Panc1 (cell line): ENCODE measurements around the gene TTLL5. TPM values are rescaled to one million over a fixed set of nuclear protein-coding genes. Genes with fewer than 3 reads are reported as not detected.

Experiments used
- ATAC-seq: fragments of 200-7000 bp; cut with Tn5 transposase; 2 replicates; pipeline ENCODE4 v1.9.1; 2020; ENCODE audit warnings: mild to moderate bottlenecking, moderate library complexity
- BruUV-seq: library from RNA; stranded (reverse); fragments of 400-500 nt; replicated peaks from 2 replicates; lab custom pipeline; 2021; lab: Mats Ljungman, UMichigan
- CTCF ChIA-PET: fragments of 300-600 bp; sonication (Branson Sonifier 250); formaldehyde crosslinking; loops from one replicate; lab custom pipeline; 2022; ENCODE audit warnings: antibody characterized with exemption; lab: Charles Lee
- POLR2A ChIA-PET: fragments of 300-600 bp; sonication (Branson Sonifier 250); formaldehyde crosslinking; loops from one replicate; lab custom pipeline; 2022; ENCODE audit warnings: antibody characterized with exemption; lab: Charles Lee
- DNase-seq: peaks from one replicate; pipeline ENCODE4 v3.0.0-alpha.2; 2010; ENCODE audit warnings: low read depth, low spot score
- H3K27ac ChIP-seq: 2 replicates; pipeline ENCODE4 v1.5.1; 2011; ENCODE audit warnings: mild to moderate bottlenecking, low read length, inconsistent platforms
- H3K27me3 ChIP-seq: fragments of 200-500 bp; sonication (Bioruptor generic); 2 replicates; pipeline ENCODE4 v1.6.0; 2014; ENCODE audit warnings: low read length, inconsistent platforms; ENCODE audit not compliant: control insufficient read depth, insufficient read depth
- H3K36me3 ChIP-seq: fragments of 200-500 bp; sonication (Bioruptor generic); 2 replicates; pipeline ENCODE4 v1.5.1; 2014; ENCODE audit warnings: inconsistent platforms, mild to moderate bottlenecking, low read length, moderate library complexity; ENCODE audit not compliant: control insufficient read depth, insufficient read depth
- H3K4me1 ChIP-seq: 2 replicates; pipeline ENCODE4 v1.5.1; 2011; ENCODE audit warnings: inconsistent platforms, mild to moderate bottlenecking, low read length, moderate library complexity; ENCODE audit not compliant: control insufficient read depth, insufficient read depth
- H3K4me3 ChIP-seq, 2 experiments: 2 replicates each; pipeline ENCODE4 v1.5.1; 2011 to 2012; ENCODE audit warnings: low read depth in 2 of 2, low read length in 2 of 2, mild to moderate bottlenecking in 2 of 2, inconsistent platforms in 1 of 2, moderate library complexity in 1 of 2
- H3K9me3 ChIP-seq: fragments of 200-500 bp; sonication (Bioruptor generic); 2 replicates; pipeline ENCODE4 v1.5.1; 2014; ENCODE audit warnings: low read depth, mild to moderate bottlenecking, inconsistent platforms, low read length, moderate library complexity; ENCODE audit not compliant: control insufficient read depth, insufficient read depth
- POLR2AphosphoS5 ChIP-seq: IDR thresholded peaks from 2 replicates; pipeline ENCODE4 v1.6.1; 2012; ENCODE audit warnings: mild to moderate bottlenecking, low read depth, low read length, moderate library complexity
- REST ChIP-seq, 2 experiments: IDR thresholded peaks; 2 replicates each; pipeline ENCODE4 v1.6.1; 2011 to 2012; ENCODE audit warnings: low read depth in 2 of 2, control low read depth in 1 of 2, low read length in 1 of 2, mild to moderate bottlenecking in 1 of 2, moderate library complexity in 1 of 2; ENCODE audit not compliant: insufficient read depth in 1 of 2
- SIN3A ChIP-seq: IDR thresholded peaks from 2 replicates; pipeline ENCODE4 v1.6.1; 2012; ENCODE audit warnings: low read depth, mild to moderate bottlenecking, low read length, moderate library complexity, borderline replicate concordance; ENCODE audit not compliant: insufficient read depth
- TCF7L2 ChIP-seq: IDR thresholded peaks from 2 replicates; pipeline ENCODE4 v1.6.1; 2011; ENCODE audit warnings: mild to moderate bottlenecking, low read depth, low read length, inconsistent platforms
- in situ Hi-C: cut with HindIII; loops from 2 replicates; pipeline ENCODE4 v1.10.0; 2016; ENCODE audit warnings: low sequenced_read_pairs, low pct_unique_long_range_greater_than_20kb
- intact Hi-C: fragments of 100-400 bp; cut with micrococcal nuclease; formaldehyde crosslinking; loops from one replicate; pipeline ENCODE4 v1.10.0; 2022; ENCODE audit not compliant: unreplicated experiment
- total RNA-seq: library from RNA; stranded (reverse); gene quantifications from one replicate; pipeline ENCODE4 v1.2.1, GENCODE V29; 2021; ENCODE audit not compliant: unreplicated experiment
- TF ChIP-seq, protein P1 (sequence below): fragments of 450-650 bp; IDR thresholded peaks from 2 replicates; pipeline ENCODE4 v1.5.1; 2017; ENCODE audit warnings: mild to moderate bottlenecking

Gene TTLL5
- total RNA-seq, 1 experiment from 2014 or later: 23.5 TPM

DNA sequence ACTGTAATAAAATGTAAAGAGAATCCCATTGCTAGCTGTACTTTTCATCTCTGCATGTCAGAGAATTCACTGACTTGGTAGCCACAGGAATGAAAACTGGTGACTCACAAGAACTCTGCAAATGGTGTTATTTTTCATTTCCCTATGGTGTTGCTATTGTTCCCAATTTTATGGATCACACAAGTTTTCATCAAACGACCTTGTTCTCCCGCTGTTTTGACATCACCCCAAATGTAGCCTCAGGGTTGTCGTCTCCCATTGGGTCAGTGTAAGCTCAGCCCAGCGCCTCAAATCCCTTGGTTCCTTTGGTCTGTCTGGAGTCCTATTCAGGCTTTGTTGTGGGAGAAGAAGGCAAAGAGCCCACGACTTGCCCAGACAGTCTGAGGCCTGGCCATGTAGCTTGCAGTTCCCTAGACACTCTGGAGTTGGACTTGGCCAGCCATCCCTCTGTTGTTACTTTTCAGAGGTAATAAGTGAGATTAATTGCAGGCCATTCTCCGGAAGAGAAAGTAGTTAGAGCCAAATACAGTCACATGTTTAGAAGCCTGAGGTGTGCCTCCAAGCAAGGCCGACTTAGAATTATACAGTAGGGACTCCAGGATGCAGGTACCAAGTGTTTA is 161.6 kb downstream of the TTLL5 start:
- no peak overlapping the region for H3K27ac ChIP-seq
- TF ChIP-seq, protein P1, sequence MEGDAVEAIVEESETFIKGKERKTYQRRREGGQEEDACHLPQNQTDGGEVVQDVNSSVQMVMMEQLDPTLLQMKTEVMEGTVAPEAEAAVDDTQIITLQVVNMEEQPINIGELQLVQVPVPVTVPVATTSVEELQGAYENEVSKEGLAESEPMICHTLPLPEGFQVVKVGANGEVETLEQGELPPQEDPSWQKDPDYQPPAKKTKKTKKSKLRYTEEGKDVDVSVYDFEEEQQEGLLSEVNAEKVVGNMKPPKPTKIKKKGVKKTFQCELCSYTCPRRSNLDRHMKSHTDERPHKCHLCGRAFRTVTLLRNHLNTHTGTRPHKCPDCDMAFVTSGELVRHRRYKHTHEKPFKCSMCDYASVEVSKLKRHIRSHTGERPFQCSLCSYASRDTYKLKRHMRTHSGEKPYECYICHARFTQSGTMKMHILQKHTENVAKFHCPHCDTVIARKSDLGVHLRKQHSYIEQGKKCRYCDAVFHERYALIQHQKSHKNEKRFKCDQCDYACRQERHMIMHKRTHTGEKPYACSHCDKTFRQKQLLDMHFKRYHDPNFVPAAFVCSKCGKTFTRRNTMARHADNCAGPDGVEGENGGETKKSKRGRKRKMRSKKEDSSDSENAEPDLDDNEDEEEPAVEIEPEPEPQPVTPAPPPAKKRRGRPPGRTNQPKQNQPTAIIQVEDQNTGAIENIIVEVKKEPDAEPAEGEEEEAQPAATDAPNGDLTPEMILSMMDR: no peak
- no peak for TF ChIP-seq POLR2AphosphoS5
- TF ChIP-seq SIN3A: no peak
- TF ChIP-seq REST (IDR thresholded peaks at IDR 0.05; ENCODE audit: insufficient read depth in 1 of 2, low read depth in 2 of 2, low read length in 1 of 2): no peak
- no peak for TF ChIP-seq TCF7L2
- H3K9me3 ChIP-seq: no peaks in the 10 kb centered on the region
- ChIA-PET CTCF (interaction anchor here (0.6 kb wide), 1 partner anchor 46 kb away, joined by 8 read pairs; no protein-coding TSS in a partner anchor), POLR2A (no interaction called here)
- no TSS peak for BruUV-seq
- in situ Hi-C loops (no loop called here), intact Hi-C loops (no loop called here)
- no peak overlapping the region for H3K4me3 ChIP-seq
- H3K27me3 ChIP-seq: no peaks in the 10 kb centered on the region
- no peaks in the 10 kb centered on the region for H3K36me3 ChIP-seq
- DNase-seq: no peak
- no peaks in the 10 kb centered on the region; the same call in 1 of the 2 replicates for H3K4me1 ChIP-seq
- no peak for ATAC-seq

- CTCF ChIA-PET: no interaction called here
These were observed 162.3 kb downstream of the TTLL5 start for GRCh38 chr14:75823334-75823733.

More at GRCh38 chr14:75823334-75823733, 162.3 kb downstream of the TTLL5 start:
- TF ChIP-seq SIN3A: no peak
- no peak for TF ChIP-seq POLR2AphosphoS5
- TF ChIP-seq TCF7L2: no peak
- TF ChIP-seq REST (IDR thresholded peaks at IDR 0.05; ENCODE audit: insufficient read depth in 1 of 2, low read depth in 2 of 2, low read length in 1 of 2): no peak
- TF ChIP-seq, protein P1: no peak
- POLR2A ChIA-PET: no interaction called here
- DNase-seq (no peak), ATAC-seq (no peak)
- in situ Hi-C loops: no loop called here
- Histone ChIP-seq H3K27me3 (no peaks in the 10 kb centered on the region), H3K4me1 (no peaks in the 10 kb centered on the region; the same call in 1 of the 2 replicates), H3K36me3 (no peaks in the 10 kb centered on the region), H3K27ac (no peak overlapping the region), H3K9me3 (no peaks in the 10 kb centered on the region), H3K4me3 (no peak overlapping the region)
- intact Hi-C loops: no loop called here
- BruUV-seq: no TSS peak
